WTC11 (cell line): ENCODE results near the gene SELENOP. TPM values are rescaled to one million over a fixed set of nuclear protein-coding genes. Genes with fewer than 3 reads are reported as not detected.

ENCODE experiments used
- ATAC-seq: fragments of 200-7000 bp; cut with Tn5 transposase; 2 replicates; pipeline ENCODE4 v1.10.0; 2021; ENCODE audit warnings: mild to moderate bottlenecking, moderate library complexity
- CTCF ChIA-PET: fragments of 300-600 bp; sonication (Branson Sonifier 250); formaldehyde crosslinking; loops from one replicate; lab custom pipeline; 2021; ENCODE audit warnings: antibody characterized with exemption; lab: Charles Lee
- POLR2A ChIA-PET: fragments of 350-600 bp; sonication (Branson Sonifier 250); formaldehyde crosslinking; loops from one replicate; lab custom pipeline; 2021; ENCODE audit warnings: antibody characterized with exemption; lab: Charles Lee
- DNase-seq: peaks from one replicate; pipeline ENCODE4 v3.0.0; 2021; ENCODE audit warnings: low spot score
- H3K27ac Mint-ChIP-seq: 2 replicates; pipeline ENCODE4 v1.8.0; 2021; ENCODE audit warnings: mixed read lengths
- H3K27me3 Mint-ChIP-seq: 2 replicates; pipeline ENCODE4 v1.8.0; 2021; ENCODE audit warnings: low read depth, mild to moderate bottlenecking, moderate library complexity, mixed read lengths
- H3K36me3 Mint-ChIP-seq: 2 replicates; pipeline ENCODE4 v1.8.0; 2021; ENCODE audit warnings: mixed read lengths
- H3K4me1 Mint-ChIP-seq: 2 replicates; pipeline ENCODE4 v1.8.0; 2022; ENCODE audit warnings: mixed read lengths
- H3K4me3 Mint-ChIP-seq: 2 replicates; pipeline ENCODE4 v1.8.0; 2021; ENCODE audit warnings: mild to moderate bottlenecking, moderate library complexity, mixed read lengths
- H3K9me3 Mint-ChIP-seq: 2 replicates; pipeline ENCODE4 v1.8.0; 2021; ENCODE audit warnings: mixed read lengths
- AFF4 ChIP-seq: sonication (generic); formaldehyde crosslinking; IDR thresholded peaks from 2 replicates; pipeline ENCODE4 v1.8.1; 2023; ENCODE audit warnings: mild to moderate bottlenecking, missing genetic modification reagents, borderline replicate concordance
- ESRRA ChIP-seq: sonication (generic); formaldehyde crosslinking; IDR thresholded peaks from 2 replicates; pipeline ENCODE4 v1.8.1; 2022; ENCODE audit warnings: mild to moderate bottlenecking, missing genetic modification reagents, borderline replicate concordance
- FOXK1 ChIP-seq: sonication (generic); formaldehyde crosslinking; IDR thresholded peaks from 2 replicates; pipeline ENCODE4 v1.8.0; 2022; ENCODE audit warnings: mild to moderate bottlenecking, moderate library complexity, missing genetic modification reagents
- FOXP4 ChIP-seq: sonication (generic); formaldehyde crosslinking; IDR thresholded peaks from 2 replicates; pipeline ENCODE4 v1.8.0; 2022; ENCODE audit warnings: mild to moderate bottlenecking, missing genetic modification reagents
- JAZF1 ChIP-seq: fragments of 250-450 bp; sonication (Bioruptor Pico); IDR thresholded peaks from 2 replicates; pipeline ENCODE4 v1.9.0; 2021; ENCODE audit warnings: moderate library complexity, mild to moderate bottlenecking, inconsistent platforms
- MAX ChIP-seq: sonication (generic); formaldehyde crosslinking; IDR thresholded peaks from 2 replicates; pipeline ENCODE4 v1.8.0; 2022; ENCODE audit warnings: mild to moderate bottlenecking, missing genetic modification reagents
- NFATC4 ChIP-seq: fragments of 250-450 bp; sonication (Bioruptor Pico); IDR thresholded peaks from 2 replicates; pipeline ENCODE4 v1.9.0; 2021; ENCODE audit warnings: mild to moderate bottlenecking
- NFYB ChIP-seq: sonication (generic); formaldehyde crosslinking; conservative IDR thresholded peaks from 2 replicates; pipeline ENCODE4 v1.8.0; 2022; ENCODE audit warnings: low read depth, missing genetic modification reagents
- RELA ChIP-seq: sonication (generic); formaldehyde crosslinking; IDR thresholded peaks from 2 replicates; pipeline ENCODE4 v1.8.1; 2022; ENCODE audit warnings: missing genetic modification reagents, mild to moderate bottlenecking, borderline replicate concordance
- ZBTB43 ChIP-seq: sonication (generic); formaldehyde crosslinking; IDR thresholded peaks from 2 replicates; pipeline ENCODE4 v1.8.1; 2023; ENCODE audit warnings: mild to moderate bottlenecking, missing genetic modification reagents
- ZNF121 ChIP-seq: sonication (generic); formaldehyde crosslinking; IDR thresholded peaks from 2 replicates; pipeline ENCODE4 v1.8.0; 2023; ENCODE audit warnings: missing genetic modification reagents
- ZNF423 ChIP-seq: fragments of 250-450 bp; sonication (Bioruptor Pico); IDR thresholded peaks from 2 replicates; pipeline ENCODE4 v2.1.2; 2022; ENCODE audit warnings: mild to moderate bottlenecking, moderate library complexity
- total RNA-seq: library from RNA; stranded (reverse); gene quantifications from 3 replicates; pipeline ENCODE4 v1.2.3, GENCODE V29; 2021
- TF ChIP-seq, protein P1 (sequence below): sonication (generic); formaldehyde crosslinking; IDR thresholded peaks from 2 replicates; pipeline ENCODE4 v1.8.1; 2023; ENCODE audit warnings: mild to moderate bottlenecking, missing genetic modification reagents, moderate library complexity
- TF ChIP-seq, protein P2 (sequence below): sonication (generic); formaldehyde crosslinking; IDR thresholded peaks from 2 replicates; pipeline ENCODE4 v1.8.0; 2023; ENCODE audit warnings: mild to moderate bottlenecking, missing genetic modification reagents
- TF ChIP-seq, protein P3 (sequence below): sonication (generic); formaldehyde crosslinking; IDR thresholded peaks from 2 replicates; pipeline ENCODE4 v1.8.1; 2022; ENCODE audit warnings: missing genetic modification reagents, borderline replicate concordance

Gene SELENOP
- total RNA-seq, 1 experiment from 2014 or later: 13.2 TPM

GRCh38 chr5:42808888-42809611 lies 2.6 kb downstream of the SELENOP start:
- Mint-ChIP-seq H3K4me3 (no peak overlapping the region), H3K27me3 (no peaks in the 10 kb centered on the region), H3K4me1 (peaks cover 31% of the 10 kb centered on the region), H3K9me3 (no peaks in the 10 kb centered on the region), H3K36me3 (no peaks in the 10 kb centered on the region; the same call in 1 of the 2 replicates), H3K27ac (no peak overlapping the region)
- CTCF ChIA-PET: no interaction called here
- POLR2A ChIA-PET: no interaction called here
- ATAC-seq (no peak), DNase-seq (no peak)
- TF ChIP-seq FOXK1 (CRISPR knock-in tag): no peak
- TF ChIP-seq, protein P1, sequence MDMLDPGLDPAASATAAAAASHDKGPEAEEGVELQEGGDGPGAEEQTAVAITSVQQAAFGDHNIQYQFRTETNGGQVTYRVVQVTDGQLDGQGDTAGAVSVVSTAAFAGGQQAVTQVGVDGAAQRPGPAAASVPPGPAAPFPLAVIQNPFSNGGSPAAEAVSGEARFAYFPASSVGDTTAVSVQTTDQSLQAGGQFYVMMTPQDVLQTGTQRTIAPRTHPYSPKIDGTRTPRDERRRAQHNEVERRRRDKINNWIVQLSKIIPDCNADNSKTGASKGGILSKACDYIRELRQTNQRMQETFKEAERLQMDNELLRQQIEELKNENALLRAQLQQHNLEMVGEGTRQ (CRISPR knock-in tag): no peak
- TF ChIP-seq JAZF1: no peak
- TF ChIP-seq FOXP4: no peak
- no peak for TF ChIP-seq ZBTB43 (CRISPR knock-in tag)
- TF ChIP-seq ESRRA (CRISPR knock-in tag): no peak
- no peak for TF ChIP-seq ZNF423 (CRISPR knock-in tag)
- no peak for TF ChIP-seq RELA (CRISPR knock-in tag)
- TF ChIP-seq, protein P2, sequence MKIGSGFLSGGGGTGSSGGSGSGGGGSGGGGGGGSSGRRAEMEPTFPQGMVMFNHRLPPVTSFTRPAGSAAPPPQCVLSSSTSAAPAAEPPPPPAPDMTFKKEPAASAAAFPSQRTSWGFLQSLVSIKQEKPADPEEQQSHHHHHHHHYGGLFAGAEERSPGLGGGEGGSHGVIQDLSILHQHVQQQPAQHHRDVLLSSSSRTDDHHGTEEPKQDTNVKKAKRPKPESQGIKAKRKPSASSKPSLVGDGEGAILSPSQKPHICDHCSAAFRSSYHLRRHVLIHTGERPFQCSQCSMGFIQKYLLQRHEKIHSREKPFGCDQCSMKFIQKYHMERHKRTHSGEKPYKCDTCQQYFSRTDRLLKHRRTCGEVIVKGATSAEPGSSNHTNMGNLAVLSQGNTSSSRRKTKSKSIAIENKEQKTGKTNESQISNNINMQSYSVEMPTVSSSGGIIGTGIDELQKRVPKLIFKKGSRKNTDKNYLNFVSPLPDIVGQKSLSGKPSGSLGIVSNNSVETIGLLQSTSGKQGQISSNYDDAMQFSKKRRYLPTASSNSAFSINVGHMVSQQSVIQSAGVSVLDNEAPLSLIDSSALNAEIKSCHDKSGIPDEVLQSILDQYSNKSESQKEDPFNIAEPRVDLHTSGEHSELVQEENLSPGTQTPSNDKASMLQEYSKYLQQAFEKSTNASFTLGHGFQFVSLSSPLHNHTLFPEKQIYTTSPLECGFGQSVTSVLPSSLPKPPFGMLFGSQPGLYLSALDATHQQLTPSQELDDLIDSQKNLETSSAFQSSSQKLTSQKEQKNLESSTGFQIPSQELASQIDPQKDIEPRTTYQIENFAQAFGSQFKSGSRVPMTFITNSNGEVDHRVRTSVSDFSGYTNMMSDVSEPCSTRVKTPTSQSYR: no peak
- TF ChIP-seq AFF4 (CRISPR knock-in tag): no peak

GRCh38 chr5:42807722-42808447 lies 3.8 kb downstream of the SELENOP start:
- POLR2A ChIA-PET: no interaction called here
- DNase-seq (no peak), ATAC-seq (peak; percentile 27; the same call in 1 of the 2 replicates)
- H3K4me1 Mint-ChIP-seq: peaks cover 19% of the 10 kb centered on the region
- H3K36me3 Mint-ChIP-seq: no peaks in the 10 kb centered on the region; the same call in 1 of the 2 replicates
- no peak overlapping the region for H3K27ac Mint-ChIP-seq
- H3K27me3 Mint-ChIP-seq: no peaks in the 10 kb centered on the region
- CTCF ChIA-PET: no interaction called here
- no peak overlapping the region for H3K4me3 Mint-ChIP-seq
- no peaks in the 10 kb centered on the region for H3K9me3 Mint-ChIP-seq
- TF ChIP-seq MAX (CRISPR knock-in tag) (no peak), NFATC4 (no peak), ZNF121 (CRISPR knock-in tag) (no peak), NFYB (CRISPR knock-in tag) (no peak)
- TF ChIP-seq, protein P3, sequence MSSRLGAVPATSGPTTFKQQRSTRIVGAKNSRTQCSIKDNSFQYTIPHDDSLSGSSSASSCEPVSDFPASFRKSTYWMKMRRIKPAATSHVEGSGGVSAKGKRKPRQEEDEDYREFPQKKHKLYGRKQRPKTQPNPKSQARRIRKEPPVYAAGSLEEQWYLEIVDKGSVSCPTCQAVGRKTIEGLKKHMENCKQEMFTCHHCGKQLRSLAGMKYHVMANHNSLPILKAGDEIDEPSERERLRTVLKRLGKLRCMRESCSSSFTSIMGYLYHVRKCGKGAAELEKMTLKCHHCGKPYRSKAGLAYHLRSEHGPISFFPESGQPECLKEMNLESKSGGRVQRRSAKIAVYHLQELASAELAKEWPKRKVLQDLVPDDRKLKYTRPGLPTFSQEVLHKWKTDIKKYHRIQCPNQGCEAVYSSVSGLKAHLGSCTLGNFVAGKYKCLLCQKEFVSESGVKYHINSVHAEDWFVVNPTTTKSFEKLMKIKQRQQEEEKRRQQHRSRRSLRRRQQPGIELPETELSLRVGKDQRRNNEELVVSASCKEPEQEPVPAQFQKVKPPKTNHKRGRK (CRISPR knock-in tag): no peak
- TF ChIP-seq, protein P2: no peak
